DMS153 treated with DMSO at 0.1 percent for 48 hours (cell line): ENCODE data around the gene TEX22.

Experiments
- DNase-seq: peaks from one replicate; lab custom pipeline; 2025; ENCODE audit not compliant: unreplicated experiment; lab: John Stamatoyannopoulos, UW

TEX22 gene

DNA sequence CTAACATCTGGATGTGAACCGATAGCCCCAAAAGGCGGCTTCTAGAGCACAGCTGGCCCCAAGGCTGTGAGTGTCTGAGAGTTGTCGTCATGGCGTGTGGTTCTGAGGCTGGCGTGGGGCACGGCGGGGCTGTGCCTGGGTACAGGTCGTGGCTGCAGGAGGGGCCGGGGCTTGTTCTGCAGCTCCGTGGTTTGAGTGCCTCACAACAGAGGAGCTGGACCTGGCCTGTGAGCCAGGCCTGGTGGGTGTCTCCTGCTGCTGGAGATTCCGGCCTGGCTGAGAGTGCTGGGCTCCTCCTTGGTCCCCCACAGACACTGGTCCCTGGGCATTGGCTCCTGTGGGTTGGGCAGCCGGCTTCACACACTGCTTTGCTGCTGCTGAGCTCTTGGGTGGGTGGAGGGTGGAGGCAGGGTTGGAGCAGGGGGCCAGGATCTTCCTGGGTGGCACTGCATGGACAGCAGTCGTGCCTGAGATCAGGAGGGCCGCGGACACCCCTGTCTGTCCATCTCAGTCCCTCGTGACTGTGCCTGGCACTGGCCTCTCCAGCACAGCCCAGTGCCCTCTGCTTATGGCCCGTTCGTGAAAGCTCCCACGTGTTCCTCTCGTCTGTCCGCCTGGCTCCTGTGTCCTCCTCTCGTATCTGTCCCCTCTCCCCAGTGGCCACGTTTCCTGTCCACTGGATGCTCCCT, 31.8 kb upstream of the TEX22 start:
- no peak for DNase-seq

- no peak for DNase-seq
Observed at GRCh38 chr14:105367116-105368031, 31.0 kb upstream of the TEX22 start.

DNA sequence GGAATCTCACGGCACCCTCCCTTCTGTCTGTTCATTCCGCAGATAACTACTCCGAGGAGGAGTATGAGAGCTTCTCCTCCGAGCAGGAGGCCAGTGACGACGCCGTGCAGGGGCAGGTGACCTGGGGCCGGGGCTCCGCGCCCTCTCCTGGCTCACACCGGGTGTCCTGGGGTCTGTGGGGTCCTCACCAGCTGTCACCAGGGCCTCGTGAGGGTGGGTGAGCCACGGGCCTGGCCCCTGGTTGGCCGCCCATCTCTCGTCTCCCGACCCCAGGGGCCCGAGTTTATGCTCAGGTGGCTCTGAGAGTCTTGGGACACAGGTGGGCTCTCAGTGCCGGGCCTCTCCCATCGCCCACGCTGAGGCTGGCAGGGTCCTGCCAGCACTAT, 30.3 kb upstream of the TEX22 start:
- DNase-seq, result no peak

GRCh38 chr14:105368426-105368825, 29.9 kb upstream of the TEX22 start:
- no peak for DNase-seq

GRCh38 chr14:105368910-105369652, 29.3 kb upstream of the TEX22 start:
- no peak for DNase-seq

GRCh38 chr14:105369653-105370040, 28.7 kb upstream of the TEX22 start:
- DNase-seq, result no peak

GRCh38 chr14:105374389-105374788, 23.9 kb upstream of the TEX22 start:
- no peak for DNase-seq

- no peak for DNase-seq
Observed at GRCh38 chr14:105375635-105376057, 22.7 kb upstream of the TEX22 start.

GRCh38 chr14:105376521-105377440, 21.6 kb upstream of the TEX22 start:
- no peak for DNase-seq

DNA sequence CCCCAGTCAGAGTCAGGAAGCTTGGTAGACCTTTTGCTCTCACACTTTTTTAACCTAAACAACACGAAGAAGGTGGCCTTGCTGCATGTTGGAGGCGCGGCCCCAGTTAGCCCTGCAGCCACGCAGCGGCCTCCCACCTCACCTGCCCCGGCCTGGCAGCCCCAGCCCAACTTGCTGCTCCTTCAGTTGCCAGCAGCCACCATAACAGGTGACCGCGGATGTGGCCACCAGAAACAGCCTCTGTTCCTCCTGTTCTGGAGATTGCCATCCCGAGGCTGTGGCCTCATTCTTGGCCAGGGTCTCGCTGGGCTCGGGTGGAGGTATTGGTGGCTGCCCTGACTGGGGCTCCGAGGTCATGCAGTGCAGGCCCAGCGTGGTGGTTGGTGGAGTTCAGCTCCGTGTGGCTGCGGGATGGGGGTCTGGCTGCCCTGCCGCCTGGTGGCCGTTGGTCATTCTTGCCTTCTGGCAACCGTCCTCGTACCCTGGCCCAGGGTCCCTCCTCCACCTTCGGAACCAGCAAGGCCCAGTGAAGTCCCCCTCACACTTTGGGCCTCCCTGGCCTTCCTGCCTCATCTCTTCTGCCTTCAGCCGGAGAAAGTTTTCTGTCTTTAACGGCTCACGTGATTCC, 20.7 kb upstream of the TEX22 start:
- DNase-seq, result no peak

DNA sequence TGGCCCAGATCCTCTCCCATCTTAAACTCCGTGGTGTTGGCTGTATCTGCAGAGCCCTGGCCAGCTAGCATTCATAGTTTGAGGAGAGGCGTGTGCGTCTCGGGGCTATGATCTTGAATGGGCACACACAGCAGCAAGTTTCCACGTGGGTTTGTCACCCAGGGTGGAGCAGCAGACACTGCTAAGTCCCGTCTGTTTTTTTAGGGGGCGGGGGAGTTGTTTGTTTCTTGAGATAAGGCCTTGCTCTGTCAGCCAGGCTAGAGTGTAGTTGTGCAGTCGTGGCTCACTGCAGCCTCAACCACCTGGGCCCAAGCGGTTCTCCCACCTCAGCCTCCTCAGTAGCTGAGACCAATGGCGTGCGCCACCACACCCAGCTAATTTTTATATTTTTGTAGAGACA, 20.1 kb upstream of the TEX22 start:
- DNase-seq, result no peak

DNA sequence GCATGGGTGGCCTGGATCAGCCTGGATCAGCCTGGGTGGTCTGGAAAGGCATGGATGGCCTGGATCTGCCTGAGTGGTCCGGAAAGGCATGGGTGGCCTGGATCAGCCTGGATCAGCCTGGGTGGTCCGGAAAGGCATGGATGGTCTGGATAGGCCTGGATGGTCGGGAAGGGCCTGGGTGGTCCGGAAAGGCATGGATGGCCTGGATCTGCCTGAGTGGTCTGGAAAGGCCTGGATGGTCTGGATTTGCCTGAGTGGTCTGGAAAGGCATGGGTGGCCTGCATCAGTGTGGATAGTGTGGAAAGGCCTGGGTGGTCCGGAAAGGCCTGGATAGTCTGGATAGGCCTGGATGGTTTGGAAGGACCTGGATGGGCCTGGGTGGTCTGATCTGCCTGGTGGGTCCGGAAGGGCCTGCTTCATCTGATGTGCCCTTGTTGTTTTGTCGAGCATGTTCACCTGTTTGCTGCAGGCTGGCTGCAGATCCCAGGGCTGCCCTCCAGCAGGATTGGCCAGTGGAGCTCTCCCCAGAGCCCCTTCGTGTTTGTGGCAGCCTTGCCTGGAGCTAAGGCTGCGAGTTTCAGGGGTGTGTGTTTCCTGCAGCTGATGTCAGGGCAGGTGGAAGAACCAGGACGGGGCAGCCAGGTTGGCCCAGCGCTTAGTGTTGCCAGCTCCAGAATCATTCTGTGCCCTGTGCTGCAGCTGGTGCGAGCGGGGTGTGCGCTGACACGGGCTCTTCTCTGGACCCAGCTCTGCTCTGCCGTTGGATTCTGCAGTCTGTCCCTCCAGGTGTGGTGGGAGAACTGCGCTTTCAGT, 19.3 kb upstream of the TEX22 start:
- no peak for DNase-seq

DNA sequence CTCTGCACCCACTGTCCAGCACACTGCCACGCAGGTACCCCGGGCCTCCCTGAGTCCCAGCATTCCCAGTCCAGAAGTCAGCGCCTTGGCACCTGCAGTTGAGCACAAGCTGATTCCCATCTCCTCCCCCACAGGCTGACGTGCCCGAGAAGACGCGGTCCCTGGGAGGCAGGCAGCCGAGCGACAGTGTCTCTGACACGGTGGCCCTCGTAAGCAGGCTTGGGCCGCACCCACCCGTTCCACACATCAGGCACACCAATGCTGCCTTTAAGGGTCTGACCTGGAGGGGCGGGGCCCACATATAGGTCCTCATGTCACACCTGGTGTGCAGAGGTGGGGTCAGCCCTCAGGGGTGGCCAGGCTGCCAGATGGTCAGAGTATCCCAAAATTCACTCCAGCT, 18.4 kb upstream of the TEX22 start:
- no peak for DNase-seq

DNA sequence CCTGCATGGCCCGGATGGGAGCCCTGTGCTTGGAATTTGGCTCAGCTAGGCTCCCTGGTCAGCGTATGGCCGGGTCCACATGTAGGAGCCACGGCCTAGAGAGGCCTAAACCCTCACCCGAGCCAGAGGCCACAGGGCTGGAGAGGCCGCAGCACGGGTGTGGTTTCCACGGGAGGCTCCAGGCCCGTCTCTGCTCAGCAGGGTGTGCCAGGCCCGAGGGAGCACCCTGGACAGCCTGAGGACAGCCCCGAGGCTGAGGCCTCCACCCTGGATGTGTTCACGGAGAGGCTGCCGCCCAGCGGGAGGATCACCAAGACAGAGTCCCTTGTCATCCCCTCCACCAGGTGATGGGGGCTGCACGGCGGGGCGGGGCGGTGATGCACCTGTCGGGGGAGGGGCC, 17.6 kb upstream of the TEX22 start:
- no peak for DNase-seq

GRCh38 chr14:105381446-105382342, 16.6 kb upstream of the TEX22 start:
- no peak for DNase-seq

GRCh38 chr14:105382343-105383082, 15.8 kb upstream of the TEX22 start:
- DNase-seq, result no peak

DNA sequence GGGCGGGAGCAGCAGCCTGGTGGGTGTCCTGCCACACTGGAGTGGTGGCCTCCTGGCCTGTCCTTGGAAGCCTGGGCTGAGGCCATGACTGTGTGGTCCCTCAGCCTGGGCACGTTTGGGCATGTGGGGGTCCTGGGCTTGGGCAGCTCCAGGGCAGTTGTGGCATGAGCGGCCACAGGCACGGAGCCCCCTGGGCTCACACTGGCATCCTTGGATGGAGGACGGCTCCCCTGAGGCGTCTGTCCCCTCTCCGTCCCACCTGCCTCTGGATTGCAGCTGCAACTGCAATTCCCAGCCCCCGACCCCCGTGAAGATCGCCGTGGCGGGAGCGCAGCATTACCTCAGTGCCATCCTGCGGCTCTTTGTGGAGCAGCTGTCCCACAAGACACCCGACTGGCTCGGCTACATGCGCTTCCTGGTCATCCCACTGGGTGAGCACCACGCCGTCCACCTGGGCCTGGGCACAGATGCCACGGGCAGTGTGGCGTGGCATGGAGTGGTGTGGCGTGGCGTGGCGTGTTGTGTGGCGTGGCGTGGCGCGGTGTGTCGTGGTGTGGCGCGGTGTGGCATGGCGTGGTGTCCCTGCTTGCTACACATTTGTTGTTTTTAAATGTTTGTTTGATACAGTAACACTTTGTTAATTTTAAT, 15.1 kb upstream of the TEX22 start:
- no peak for DNase-seq
